K562 treated with DMSO at 1 percent for 48 hours (cell line): ENCODE results near the gene IGF2BP2. TPM values are rescaled to one million over a fixed set of nuclear protein-coding genes. Genes with fewer than 3 reads are reported as not detected.

Source experiments
- total RNA-seq: library from RNA; unstranded; fragments of 300-600 nt; gene quantifications from 2 replicates; pipeline ENCODE4 v1.2.3, GENCODE V29; 2022; ENCODE audit warnings: low replicate concordance; ENCODE audit errors: extremely low read depth

IGF2BP2 gene
- total RNA-seq = not detected in 2 replicates

DNA sequence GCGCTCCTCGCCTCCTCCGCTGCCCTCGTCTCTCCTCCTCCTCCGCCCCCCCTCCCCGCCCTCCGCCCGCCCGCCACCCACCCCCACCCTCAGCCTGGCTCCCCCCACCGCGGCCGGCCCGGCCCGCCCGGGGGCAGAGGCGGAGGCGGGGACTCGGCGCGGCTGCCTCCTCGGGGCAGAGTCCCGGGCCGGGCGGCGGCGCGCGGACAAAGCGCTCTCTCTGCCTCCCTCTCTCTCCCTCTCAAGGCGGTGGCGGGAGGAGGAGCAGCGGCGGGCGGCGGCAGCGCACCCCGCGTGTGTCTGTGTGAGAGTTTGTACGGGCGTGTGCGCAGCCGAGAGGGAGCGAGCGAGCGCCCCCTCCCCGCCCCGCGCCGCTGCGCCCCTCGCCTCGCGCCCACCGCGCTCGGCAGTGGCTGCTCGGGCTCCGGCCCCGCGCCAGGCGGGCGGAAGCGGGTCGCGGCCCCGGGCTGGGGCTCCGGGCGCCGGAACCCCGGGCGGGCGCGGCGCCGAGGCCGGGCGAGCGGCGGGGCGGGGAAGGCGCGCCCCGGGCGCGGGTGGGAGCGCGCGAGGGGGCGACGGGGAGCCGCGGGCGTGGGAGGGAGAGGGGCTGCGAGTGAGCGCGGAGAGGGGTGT, at the start of gene IGF2BP2:
Gene IGF2BP2, minus strand, starts transcription at position 37 of the 633 bp plus-strand sequence. CDS start 82 bp downstream, outside the sequence.

Other genes starting within 250 kb of the IGF2BP2 start
- not detected in 2 replicates for gene SENP2, start 238.7 kb downstream of the IGF2BP2 start, total RNA-seq
- gene TRA2B, start 113.0 kb upstream of the IGF2BP2 start, total RNA-seq = not detected in 2 replicates